ENCODE data around the gene DCAF17. TPM values are rescaled to one million over a fixed set of nuclear protein-coding genes. Genes with fewer than 3 reads are reported as not detected.

DCAF17 gene
- total RNA-seq, 4 donors from 2014 or later = 8.3 to 18.1 (median 13.0) TPM

GRCh38 chr2:171452773-171453172, 18.7 kb downstream of the DCAF17 start:
- Histone ChIP-seq H3K36me3 (peaks cover 0 to 100% (median 1%) of the 10 kb centered on the region in 3 donors), H3K4me3 (no peak overlapping the region)

GRCh38 chr2:171459498-171459897, 25.5 kb downstream of the DCAF17 start:
- H3K4me1 ChIP-seq = no peaks in the 10 kb centered on the region
- peaks cover 3 to 83% (median 8%) of the 10 kb centered on the region in 3 donors for H3K36me3 ChIP-seq
- TF ChIP-seq, protein P1, sequence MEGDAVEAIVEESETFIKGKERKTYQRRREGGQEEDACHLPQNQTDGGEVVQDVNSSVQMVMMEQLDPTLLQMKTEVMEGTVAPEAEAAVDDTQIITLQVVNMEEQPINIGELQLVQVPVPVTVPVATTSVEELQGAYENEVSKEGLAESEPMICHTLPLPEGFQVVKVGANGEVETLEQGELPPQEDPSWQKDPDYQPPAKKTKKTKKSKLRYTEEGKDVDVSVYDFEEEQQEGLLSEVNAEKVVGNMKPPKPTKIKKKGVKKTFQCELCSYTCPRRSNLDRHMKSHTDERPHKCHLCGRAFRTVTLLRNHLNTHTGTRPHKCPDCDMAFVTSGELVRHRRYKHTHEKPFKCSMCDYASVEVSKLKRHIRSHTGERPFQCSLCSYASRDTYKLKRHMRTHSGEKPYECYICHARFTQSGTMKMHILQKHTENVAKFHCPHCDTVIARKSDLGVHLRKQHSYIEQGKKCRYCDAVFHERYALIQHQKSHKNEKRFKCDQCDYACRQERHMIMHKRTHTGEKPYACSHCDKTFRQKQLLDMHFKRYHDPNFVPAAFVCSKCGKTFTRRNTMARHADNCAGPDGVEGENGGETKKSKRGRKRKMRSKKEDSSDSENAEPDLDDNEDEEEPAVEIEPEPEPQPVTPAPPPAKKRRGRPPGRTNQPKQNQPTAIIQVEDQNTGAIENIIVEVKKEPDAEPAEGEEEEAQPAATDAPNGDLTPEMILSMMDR (IDR thresholded peaks at IDR 0.05) = no peak
- no peak for TF ChIP-seq POLR2A (IDR thresholded peaks at IDR 0.05)
- H3K4me3 ChIP-seq = no peak overlapping the region
- H3K27ac ChIP-seq = no peak overlapping the region
- peaks cover 0 to 22% (median 0%) of the 10 kb centered on the region in 3 donors for H3K9me3 ChIP-seq
- no peak for DNase-seq
- intact Hi-C loops (cut with DNase I) = no loop called here
- no peaks in the 10 kb centered on the region for H3K27me3 ChIP-seq

More at GRCh38 chr2:171452773-171453172, 18.7 kb downstream of the DCAF17 start:
- no peaks in the 10 kb centered on the region for H3K4me1 ChIP-seq
- H3K27ac ChIP-seq = no peak overlapping the region
- no peak for DNase-seq
- intact Hi-C loops (cut with DNase I) = no loop called here
- H3K9me3 ChIP-seq = peaks cover 0 to 9% (median 0%) of the 10 kb centered on the region in 3 donors
- WGBS, 2 donors = 82 to 88% methylated on average over 4 of the region's 4 CpGs
- TF ChIP-seq, protein P1 (IDR thresholded peaks at IDR 0.05) = no peak
- no peak for TF ChIP-seq POLR2A (IDR thresholded peaks at IDR 0.05)
- no peaks in the 10 kb centered on the region for H3K27me3 ChIP-seq

DNA sequence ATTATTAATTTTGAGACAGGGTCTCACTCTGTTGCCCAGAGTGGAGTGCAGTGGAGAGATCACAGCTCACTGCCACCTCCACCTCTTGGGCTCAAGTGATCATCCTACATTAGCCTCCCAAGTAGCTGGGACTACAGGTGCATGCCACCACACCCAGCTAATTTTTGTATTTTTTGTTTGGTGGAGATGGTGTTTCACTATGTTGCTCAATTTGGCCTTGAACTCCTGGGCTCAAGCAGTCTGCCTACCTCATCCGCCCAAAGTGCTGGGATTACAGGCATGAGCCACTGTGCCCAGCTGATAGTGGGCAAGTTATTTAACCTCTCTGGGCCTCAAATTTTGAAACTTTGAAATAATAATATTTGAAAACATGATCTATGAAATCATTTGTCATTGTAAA, 26.5 kb downstream of the DCAF17 start:
- intact Hi-C loops (cut with DNase I) = no loop called here
- H3K36me3 ChIP-seq = peaks cover 3 to 83% (median 8%) of the 10 kb centered on the region in 3 donors
- DNase-seq = no peak
- peaks cover 0 to 22% (median 0%) of the 10 kb centered on the region in 3 donors for H3K9me3 ChIP-seq
- H3K27me3 ChIP-seq = no peaks in the 10 kb centered on the region
- no peaks in the 10 kb centered on the region for H3K4me1 ChIP-seq
- TF ChIP-seq, protein P1 (IDR thresholded peaks at IDR 0.05) = no peak
- TF ChIP-seq POLR2A (IDR thresholded peaks at IDR 0.05) = no peak
- no peak overlapping the region for H3K27ac ChIP-seq
- 100% methylated on average over 1 of the region's 1 CpG for WGBS, 2 donors
- H3K4me3 ChIP-seq = no peak overlapping the region

- DNase-seq = no peak
- Histone ChIP-seq H3K36me3 (peaks cover 6 to 74% (median 10%) of the 10 kb centered on the region in 3 donors), H3K27me3 (no peaks in the 10 kb centered on the region), H3K4me3 (no peak overlapping the region), H3K9me3 (no peaks in the 10 kb centered on the region), H3K27ac (no peak overlapping the region), H3K4me1 (no peaks in the 10 kb centered on the region)
- 90 to 97% methylated on average over 4 of the region's 4 CpGs for WGBS, 2 donors
- TF ChIP-seq POLR2A (IDR thresholded peaks at IDR 0.05) = no peak
- TF ChIP-seq, protein P1 (IDR thresholded peaks at IDR 0.05) = no peak
- intact Hi-C loops (cut with DNase I) = no loop called here
Observed at GRCh38 chr2:171469176-171469575, 35.1 kb downstream of the DCAF17 start.

DNA sequence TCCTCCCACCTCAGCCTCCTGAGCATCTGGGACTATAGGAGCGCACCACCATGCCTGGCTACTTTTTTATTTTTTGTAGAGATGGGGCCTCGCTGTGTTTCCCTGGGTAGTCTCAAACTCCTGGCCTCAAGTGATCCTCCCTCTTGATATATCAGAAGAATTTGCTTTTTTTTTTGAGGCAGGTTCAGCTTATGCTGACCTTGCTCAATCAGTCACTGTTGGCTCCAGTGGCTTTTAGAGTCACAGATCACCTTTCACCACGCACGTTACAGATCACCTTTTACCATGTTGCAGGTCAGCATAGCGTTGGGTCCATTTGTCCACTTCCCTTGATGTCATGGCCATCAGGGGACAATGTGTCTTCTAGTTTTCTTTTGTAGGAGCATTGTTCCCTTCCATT, 36.1 kb downstream of the DCAF17 start:
- WGBS, 2 donors = 83 to 96% methylated on average over 5 of the region's 5 CpGs
- Histone ChIP-seq H3K36me3 (peaks cover 6 to 75% (median 10%) of the 10 kb centered on the region in 3 donors), H3K4me1 (no peaks in the 10 kb centered on the region), H3K27ac (no peak overlapping the region), H3K27me3 (no peaks in the 10 kb centered on the region), H3K9me3 (no peaks in the 10 kb centered on the region), H3K4me3 (no peak overlapping the region)
- no peak for TF ChIP-seq POLR2A (IDR thresholded peaks at IDR 0.05)
- TF ChIP-seq, protein P1 (IDR thresholded peaks at IDR 0.05) = no peak
- DNase-seq = no peak
- intact Hi-C loops (cut with DNase I) = no loop called here
